ENCODE data around the gene NPR3. TPM values are rescaled to one million over a fixed set of nuclear protein-coding genes. Genes with fewer than 3 reads are reported as not detected.

NPR3 gene
- total and polyA plus RNA-seq, 2 of the 8 experiments (the other 6 are each of a cell fraction or from before 2014, with no cell fraction given) = not detected

DNA sequence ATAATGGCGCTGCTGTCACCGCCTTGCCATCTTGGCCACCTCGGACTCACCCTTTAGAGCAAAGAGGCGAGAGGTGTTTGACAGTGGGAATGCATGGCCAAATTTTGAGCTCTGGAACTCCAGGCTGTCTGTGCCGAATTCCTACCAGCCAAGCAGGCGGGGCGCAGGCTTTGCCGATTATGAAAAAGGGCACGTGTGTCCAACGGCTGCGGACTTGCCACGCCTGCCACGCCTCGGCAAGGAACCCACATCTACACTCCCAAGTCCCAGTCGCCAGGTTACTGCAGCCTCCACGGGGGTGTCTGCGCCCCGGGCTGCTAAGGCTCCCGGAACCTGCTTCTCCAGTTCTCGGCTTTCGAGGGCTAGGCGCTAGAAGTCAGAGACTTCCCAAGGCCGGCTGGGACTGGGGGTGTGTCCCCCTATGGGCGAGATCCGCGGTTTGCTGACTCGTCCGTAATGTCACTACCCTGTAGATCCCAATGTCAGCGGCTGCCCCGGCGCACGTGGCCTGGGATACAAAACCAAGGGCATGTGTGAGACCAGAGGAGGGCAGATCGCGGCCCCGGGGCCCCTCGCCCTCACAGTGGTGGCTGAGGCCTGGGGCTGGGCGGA lies 2.8 kb downstream of the NPR3 start (continued):
- TF ChIP-seq POU5F1 (IDR thresholded peaks at IDR 0.05; ENCODE audit: low read depth, low read length) (no peak), RAD21 (IDR thresholded peaks at IDR 0.05 in 1 of 2, conservative IDR thresholded peaks at IDR 0.05 in 1 of 2; ENCODE audit: low read depth in 2 of 2, low read length in 2 of 2) (peak in 1 of 2 experiments; percentile 26; a peak in 1 of 4 replicates), RFX5 (IDR thresholded peaks at IDR 0.05; ENCODE audit: borderline replicate concordance, low read depth, low read length) (no peak), ASH2L (IDR thresholded peaks at IDR 0.05; ENCODE audit: low read length) (no peak), TAF7 (optimal IDR thresholded peaks at IDR 0.05; ENCODE audit: borderline replicate concordance, low read depth, low read length) (no peak), ZNF274 (IDR thresholded peaks at IDR 0.05; ENCODE audit: borderline replicate concordance, extremely low read depth, low read length) (no peak), RXRA (IDR thresholded peaks at IDR 0.05; ENCODE audit: insufficient read depth, low read depth, low read length) (no peak), E2F6 (IDR thresholded peaks at IDR 0.05) (peak; percentile 80), CREB1 (IDR thresholded peaks at IDR 0.05) (no peak), SIRT6 (IDR thresholded peaks at IDR 0.05; ENCODE audit: low read length) (no peak), CTBP2 (IDR thresholded peaks at IDR 0.05; ENCODE audit: borderline replicate concordance, insufficient read depth, insufficient read length, low read length) (peak; percentile 95), CTCF (IDR thresholded peaks at IDR 0.05; ENCODE audit: control extremely low read depth in 1 of 3, insufficient read depth in 1 of 3, low read depth in 1 of 3, low read length in 3 of 3) (peak in 2 of 3 experiments; percentile 10 to 27; a peak in 2 of 4 replicates), POLR2A (IDR thresholded peaks at IDR 0.05; ENCODE audit: control extremely low read depth in 1 of 2, low read depth in 2 of 2, low read length in 2 of 2) (no peak), GABPA (IDR thresholded peaks at IDR 0.05; ENCODE audit: borderline replicate concordance, insufficient read depth, low read length) (no peak), ATF3 (IDR thresholded peaks at IDR 0.05; ENCODE audit: insufficient read depth, low read depth, low read length) (no peak), BCL11A (IDR thresholded peaks at IDR 0.05; ENCODE audit: low read depth in 2 of 2, low read length in 2 of 2) (no peak), EZH2 (IDR thresholded peaks at IDR 0.05; ENCODE audit: low read depth, low read length, severe bottlenecking) (peak; percentile 53), CHD2 (IDR thresholded peaks at IDR 0.05; ENCODE audit: low read length) (no peak), MAFK (IDR thresholded peaks at IDR 0.05; ENCODE audit: low read depth, low read length) (peak; percentile 55; the same call in 1 of the 2 replicates), TBP (IDR thresholded peaks at IDR 0.05; ENCODE audit: low read depth, low read length) (no peak)
- TF ChIP-seq, protein P1, sequence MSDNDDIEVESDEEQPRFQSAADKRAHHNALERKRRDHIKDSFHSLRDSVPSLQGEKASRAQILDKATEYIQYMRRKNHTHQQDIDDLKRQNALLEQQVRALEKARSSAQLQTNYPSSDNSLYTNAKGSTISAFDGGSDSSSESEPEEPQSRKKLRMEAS (IDR thresholded peaks at IDR 0.05) = peak; percentile 97

Measured in H1 (cell line).